GM12801 (cell line): Measurements from ENCODE around the gene MPDU1.

Source experiments
- TF ChIP-seq, protein P1 (sequence below): IDR thresholded peaks from one replicate; pipeline ENCODE4 v1.5.1; 2011; ENCODE audit warnings: control low read depth; ENCODE audit not compliant: insufficient read length; ENCODE audit errors: extremely low read depth

MPDU1 gene

DNA sequence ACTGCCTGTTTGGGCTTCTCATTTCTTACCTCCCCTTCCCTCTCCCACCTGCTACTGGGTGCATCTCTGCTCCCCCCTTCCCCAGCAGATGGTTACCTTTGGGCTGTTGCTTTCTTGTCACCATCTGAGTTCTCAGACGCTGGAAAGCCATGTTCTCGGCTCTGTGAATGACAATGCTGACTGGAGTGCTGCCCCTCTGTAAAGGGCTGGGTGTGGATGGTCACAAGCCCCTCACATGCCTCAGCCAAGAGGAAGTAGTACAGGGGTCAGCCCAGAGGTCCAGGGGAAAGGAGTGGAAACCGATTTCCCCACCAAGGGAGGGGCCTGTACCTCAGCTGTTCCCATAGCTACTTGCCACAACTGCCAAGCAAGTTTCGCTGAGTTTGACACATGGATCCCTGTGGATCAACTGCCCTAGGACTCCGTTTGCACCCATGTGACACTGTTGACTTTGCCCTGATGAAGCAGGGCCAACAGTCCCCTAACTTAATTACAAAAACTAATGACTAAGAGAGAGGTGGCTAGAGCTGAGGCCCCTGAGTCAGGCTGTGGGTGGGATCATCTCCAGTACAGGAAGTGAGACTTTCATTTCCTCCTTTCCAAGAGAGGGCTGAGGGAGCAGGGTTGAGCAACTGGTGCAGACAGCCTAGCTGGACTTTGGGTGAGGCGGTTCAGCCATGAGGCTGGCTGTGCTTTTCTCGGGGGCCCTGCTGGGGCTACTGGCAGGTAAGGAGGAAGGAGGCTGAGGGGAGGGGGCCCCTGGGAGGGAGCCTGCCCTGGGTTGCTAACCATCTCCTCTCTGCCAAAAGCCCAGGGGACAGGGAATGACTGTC, 4.4 kb upstream of the MPDU1 start, which contains the start of gene CD68:
TSS of gene CD68 (plus strand) at position 638 of the 833 bp plus-strand sequence. CDS start at position 678, 40 bp downstream.
- TF ChIP-seq, protein P1, sequence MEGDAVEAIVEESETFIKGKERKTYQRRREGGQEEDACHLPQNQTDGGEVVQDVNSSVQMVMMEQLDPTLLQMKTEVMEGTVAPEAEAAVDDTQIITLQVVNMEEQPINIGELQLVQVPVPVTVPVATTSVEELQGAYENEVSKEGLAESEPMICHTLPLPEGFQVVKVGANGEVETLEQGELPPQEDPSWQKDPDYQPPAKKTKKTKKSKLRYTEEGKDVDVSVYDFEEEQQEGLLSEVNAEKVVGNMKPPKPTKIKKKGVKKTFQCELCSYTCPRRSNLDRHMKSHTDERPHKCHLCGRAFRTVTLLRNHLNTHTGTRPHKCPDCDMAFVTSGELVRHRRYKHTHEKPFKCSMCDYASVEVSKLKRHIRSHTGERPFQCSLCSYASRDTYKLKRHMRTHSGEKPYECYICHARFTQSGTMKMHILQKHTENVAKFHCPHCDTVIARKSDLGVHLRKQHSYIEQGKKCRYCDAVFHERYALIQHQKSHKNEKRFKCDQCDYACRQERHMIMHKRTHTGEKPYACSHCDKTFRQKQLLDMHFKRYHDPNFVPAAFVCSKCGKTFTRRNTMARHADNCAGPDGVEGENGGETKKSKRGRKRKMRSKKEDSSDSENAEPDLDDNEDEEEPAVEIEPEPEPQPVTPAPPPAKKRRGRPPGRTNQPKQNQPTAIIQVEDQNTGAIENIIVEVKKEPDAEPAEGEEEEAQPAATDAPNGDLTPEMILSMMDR, result no peak

DNA sequence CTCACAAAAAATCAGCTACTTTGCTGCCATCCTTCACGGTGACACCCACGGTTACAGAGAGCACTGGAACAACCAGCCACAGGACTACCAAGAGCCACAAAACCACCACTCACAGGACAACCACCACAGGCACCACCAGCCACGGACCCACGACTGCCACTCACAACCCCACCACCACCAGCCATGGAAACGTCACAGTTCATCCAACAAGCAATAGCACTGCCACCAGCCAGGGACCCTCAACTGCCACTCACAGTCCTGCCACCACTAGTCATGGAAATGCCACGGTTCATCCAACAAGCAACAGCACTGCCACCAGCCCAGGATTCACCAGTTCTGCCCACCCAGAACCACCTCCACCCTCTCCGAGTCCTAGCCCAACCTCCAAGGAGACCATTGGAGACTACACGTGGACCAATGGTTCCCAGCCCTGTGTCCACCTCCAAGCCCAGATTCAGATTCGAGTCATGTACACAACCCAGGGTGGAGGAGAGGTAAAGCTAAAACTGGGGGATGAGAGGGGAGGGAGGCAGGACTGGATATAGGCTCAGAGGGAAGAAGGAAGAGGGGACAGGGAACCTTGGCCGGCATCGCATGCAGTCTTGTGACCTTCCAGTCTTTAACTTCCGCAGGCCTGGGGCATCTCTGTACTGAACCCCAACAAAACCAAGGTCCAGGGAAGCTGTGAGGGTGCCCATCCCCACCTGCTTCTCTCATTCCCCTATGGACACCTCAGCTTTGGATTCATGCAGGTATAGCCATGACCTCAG, 3.6 kb upstream of the MPDU1 start:
- TF ChIP-seq, protein P1, result no peak

DNA sequence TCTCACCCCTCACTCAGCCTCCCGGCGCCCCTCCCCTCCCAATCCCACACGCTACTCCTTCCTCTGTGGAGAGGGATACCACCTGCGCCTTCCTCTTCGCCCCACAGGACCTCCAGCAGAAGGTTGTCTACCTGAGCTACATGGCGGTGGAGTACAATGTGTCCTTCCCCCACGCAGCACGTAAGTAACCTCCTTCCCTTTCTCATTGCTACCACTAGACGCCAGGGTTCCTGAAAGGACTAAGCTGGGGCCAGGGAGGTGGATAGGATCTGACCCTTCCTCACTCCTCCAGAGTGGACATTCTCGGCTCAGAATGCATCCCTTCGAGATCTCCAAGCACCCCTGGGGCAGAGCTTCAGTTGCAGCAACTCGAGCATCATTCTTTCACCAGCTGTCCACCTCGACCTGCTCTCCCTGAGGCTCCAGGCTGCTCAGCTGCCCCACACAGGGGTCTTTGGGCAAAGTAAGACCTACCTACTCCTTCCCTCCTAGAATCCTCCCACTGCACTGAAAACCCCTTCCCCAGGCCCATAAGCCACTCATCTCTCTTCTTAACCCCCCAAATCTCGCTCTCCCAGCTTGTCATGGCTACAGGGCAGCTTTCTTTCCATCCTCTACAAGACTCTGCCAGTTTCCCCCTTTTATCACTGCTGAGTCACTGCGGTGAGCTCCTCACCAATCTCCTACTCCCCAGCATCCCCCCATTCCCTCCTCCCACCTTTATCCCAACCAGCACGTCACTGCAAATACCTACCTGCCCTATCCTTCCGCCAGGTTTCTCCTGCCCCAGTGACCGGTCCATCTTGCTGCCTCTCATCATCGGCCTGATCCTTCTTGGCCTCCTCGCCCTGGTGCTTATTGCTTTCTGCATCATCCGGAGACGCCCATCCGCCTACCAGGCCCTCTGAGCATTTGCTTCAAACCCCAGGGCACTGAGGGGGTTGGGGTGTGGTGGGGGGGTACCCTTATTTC, 2.8 kb upstream of the MPDU1 start:
- TF ChIP-seq, protein P1, result no peak

DNA sequence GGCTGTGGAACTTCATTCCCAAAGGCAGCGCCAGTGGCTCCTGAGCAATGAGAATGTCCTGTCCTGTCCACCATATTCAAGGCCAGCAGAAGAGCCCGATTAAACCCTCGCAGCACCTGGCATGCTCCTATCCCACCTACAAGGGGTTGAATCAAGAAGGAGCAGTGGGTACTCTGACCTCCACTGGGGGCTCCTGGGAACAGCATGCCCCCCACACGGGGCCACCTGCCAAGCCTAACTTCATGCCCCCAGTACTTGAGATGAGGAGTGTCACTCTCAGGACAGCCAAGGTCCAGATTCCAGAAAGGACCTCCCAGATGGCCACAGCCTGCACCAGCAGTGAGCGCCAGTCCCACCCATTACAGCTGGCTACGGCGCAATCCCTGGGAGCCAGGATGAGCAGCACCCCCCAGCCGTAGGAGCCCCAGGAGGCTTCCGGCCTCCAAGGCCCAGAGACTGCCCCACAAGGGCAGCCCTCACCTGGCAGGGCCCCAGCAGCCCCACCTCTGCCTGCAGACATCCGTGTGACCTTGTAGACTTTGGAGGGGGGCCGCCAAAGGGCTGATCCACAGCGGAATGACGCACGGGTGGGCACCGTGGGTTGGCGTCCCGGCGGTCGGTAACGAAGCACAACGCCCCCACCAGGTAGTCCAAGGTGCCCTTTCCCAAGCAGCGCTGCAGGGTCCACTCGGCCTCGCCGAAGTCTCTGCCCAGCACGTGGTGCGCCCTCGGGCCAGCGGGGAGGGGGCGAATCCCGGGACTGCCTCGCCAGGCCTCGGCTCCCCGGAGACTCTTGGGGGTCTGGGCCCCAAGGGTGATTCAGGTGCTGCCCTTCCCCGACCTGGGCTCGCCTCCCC, 1.0 kb upstream of the MPDU1 start:
- TF ChIP-seq, protein P1, result no peak

DNA sequence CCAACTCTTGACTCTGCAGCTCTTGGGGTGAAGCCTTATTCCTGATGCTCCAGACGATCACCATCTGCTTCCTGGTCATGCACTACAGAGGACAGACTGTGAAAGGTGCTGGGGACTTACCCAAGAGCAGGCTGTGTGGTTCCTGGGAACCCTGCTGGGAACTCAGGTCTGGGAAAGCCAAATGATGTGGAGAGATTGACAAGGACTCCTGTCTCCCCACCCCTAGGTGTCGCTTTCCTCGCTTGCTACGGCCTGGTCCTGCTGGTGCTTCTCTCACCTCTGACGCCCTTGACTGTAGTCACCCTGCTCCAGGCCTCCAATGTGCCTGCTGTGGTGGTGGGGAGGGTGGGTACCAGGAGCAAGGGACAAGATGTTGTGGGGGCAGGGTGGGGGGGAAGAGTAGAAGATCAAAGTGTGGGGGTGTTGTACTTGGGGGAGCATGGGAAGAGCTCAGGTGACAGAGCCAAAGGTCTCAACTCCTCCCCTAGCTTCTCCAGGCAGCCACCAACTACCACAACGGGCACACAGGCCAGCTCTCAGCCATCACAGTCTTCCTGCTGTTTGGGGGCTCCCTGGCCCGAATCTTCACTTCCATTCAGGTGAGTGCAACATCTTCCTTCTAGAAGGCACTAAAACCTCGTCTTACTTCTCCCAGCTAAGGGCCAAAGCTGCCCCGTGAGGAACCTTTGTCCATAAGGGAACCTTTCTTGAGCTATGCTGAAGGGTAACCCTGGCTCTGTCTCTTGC, 3.2 kb downstream of the MPDU1 start:
- TF ChIP-seq, protein P1, result no peak

DNA sequence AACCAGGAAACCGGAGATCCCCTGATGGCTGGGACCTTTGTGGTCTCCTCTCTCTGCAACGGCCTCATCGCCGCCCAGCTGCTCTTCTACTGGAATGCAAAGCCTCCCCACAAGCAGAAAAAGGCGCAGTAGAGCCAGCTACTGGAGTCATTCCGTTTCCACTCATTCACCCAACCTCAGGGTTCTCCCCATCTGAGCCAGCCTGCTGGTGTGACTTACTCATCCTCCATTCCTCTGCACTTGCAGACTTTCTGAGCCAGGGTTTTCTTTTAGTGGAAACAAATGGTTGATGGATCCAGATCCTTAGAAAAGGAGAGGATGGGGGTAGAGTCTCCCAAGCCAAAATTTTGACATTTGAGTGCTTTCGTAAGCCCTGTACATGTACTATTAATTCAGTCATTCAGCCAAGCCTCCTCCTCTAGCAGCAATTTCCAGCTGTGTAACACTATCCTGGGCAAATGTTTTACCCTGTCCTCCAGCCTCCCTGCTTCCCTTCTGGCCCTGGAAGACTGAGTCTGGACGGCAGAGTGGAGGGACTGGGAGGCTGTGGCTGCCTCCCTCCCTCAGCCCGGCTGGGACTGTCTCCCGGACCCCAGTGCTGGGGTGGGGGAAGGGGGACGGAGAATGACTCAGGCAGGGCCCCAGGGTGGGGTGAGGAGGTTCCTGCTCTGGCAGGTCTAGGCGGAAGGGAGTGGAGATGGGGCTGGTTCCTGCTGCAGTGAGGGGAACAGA, 3.9 kb downstream of the MPDU1 start:
- TF ChIP-seq, protein P1, result no peak
